Epithelial cell of esophagus (primary cell): ENCODE measurements around the gene CTSL.

Experiments used
- DNase-seq: peaks from one replicate; pipeline ENCODE4 v3.0.0; 2010; ENCODE audit warnings: low read depth
- H3K4me3 ChIP-seq: 2 replicates; pipeline ENCODE4 v1.5.1; 2011; ENCODE audit warnings: mild to moderate bottlenecking, low read length, control low read depth
- CTCF ChIP-seq: IDR thresholded peaks from 2 replicates; pipeline ENCODE4 v1.5.1; 2011; ENCODE audit warnings: low read depth, mild to moderate bottlenecking, low read length, control low read depth, inconsistent platforms; ENCODE audit not compliant: insufficient read depth; ENCODE audit errors: missing control alignments

CTSL gene

GRCh38 chr9:87699835-87700234 is 26.1 kb upstream of the CTSL start:
- peak; percentile 70 for DNase-seq
- TF ChIP-seq CTCF: no peak
- H3K4me3 ChIP-seq: no peak overlapping the region

GRCh38 chr9:87701491-87701890 is 24.4 kb upstream of the CTSL start:
- no peak for TF ChIP-seq CTCF
- H3K4me3 ChIP-seq: no peak overlapping the region
- no peak for DNase-seq

GRCh38 chr9:87701931-87702421 is 23.9 kb upstream of the CTSL start:
- no peak overlapping the region for H3K4me3 ChIP-seq
- no peak for DNase-seq
- TF ChIP-seq CTCF: no peak

- DNase-seq: no peak
- no peak for TF ChIP-seq CTCF
Observed at GRCh38 chr9:87702921-87703320, 23.0 kb upstream of the CTSL start.

GRCh38 chr9:87703636-87704276 is 22.2 kb upstream of the CTSL start:
- TF ChIP-seq CTCF: no peak

More at GRCh38 chr9:87702921-87703320, 23.0 kb upstream of the CTSL start:
- no peak overlapping the region for H3K4me3 ChIP-seq

GRCh38 chr9:87704342-87704741 is 21.6 kb upstream of the CTSL start:
- no peak for DNase-seq
- no peak overlapping the region for H3K4me3 ChIP-seq
- TF ChIP-seq CTCF: no peak

More at GRCh38 chr9:87703636-87704276, 22.2 kb upstream of the CTSL start:
- peak; percentile 28 for DNase-seq
- H3K4me3 ChIP-seq: no peak overlapping the region
